Testis (tissue), 2 donors: ENCODE results near the gene UBE3C.

Source experiments
- CTCF ChIP-seq, 3 experiments: fragments of 450-650 bp in 2 of 3; fragments of 200-600 bp in 1 of 3; sonication (generic) in 1 of 3; IDR thresholded peaks; one replicate each; pipeline ENCODE4 v1.5.1; 2016 to 2019; ENCODE audit warnings: antibody characterized with exemption in 3 of 3, mild to moderate bottlenecking in 2 of 3, moderate library complexity in 1 of 3
- POLR2A ChIP-seq: fragments of 450-650 bp; IDR thresholded peaks from one replicate; pipeline ENCODE4 v1.6.1; 2017; ENCODE audit warnings: antibody characterized with exemption, mild to moderate bottlenecking, moderate library complexity

GRCh38 chr7:157274991-157275427, 136.3 kb downstream of the UBE3C start:
- TF ChIP-seq CTCF (IDR thresholded peaks at IDR 0.05) (no peak), POLR2A (no peak)
